ENCODE data around the gene CTAG1A.
"Not testable (repeated sequence)": the region's sequence is repeated elsewhere in the genome, so short reads cannot be mapped to it uniquely, and the experiment has no call there.

DNA sequence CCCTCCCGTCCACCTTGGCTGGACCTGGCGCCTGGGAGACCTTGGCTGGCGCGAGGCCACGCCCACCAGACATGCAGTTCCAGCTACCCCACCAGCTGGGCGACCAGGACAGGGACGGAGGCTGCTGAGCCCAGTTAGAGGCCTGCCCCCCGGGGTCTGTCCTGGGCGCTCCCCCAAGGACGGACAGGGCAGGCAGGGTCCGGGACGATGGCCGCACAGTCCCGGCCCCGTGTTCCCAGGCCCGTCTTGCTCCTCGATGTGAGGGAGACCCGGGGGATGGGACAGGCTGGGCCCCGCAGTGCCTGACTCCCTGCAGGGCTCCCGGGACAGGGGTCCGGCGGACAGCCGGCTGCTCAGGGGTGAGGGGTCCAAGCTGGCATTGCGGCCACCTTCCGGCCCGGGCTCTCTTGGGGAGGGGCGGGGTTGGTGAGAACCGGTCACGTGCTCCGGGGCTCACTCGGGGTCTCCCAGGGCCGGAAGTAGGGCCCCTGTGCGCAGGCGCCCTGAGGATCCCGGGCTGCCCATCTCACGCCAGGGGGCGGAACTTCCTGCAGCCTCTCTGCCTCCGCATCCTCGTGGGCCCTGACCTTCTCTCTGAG is at the start of gene CTAG1A:
- TF ChIP-seq, protein P1, sequence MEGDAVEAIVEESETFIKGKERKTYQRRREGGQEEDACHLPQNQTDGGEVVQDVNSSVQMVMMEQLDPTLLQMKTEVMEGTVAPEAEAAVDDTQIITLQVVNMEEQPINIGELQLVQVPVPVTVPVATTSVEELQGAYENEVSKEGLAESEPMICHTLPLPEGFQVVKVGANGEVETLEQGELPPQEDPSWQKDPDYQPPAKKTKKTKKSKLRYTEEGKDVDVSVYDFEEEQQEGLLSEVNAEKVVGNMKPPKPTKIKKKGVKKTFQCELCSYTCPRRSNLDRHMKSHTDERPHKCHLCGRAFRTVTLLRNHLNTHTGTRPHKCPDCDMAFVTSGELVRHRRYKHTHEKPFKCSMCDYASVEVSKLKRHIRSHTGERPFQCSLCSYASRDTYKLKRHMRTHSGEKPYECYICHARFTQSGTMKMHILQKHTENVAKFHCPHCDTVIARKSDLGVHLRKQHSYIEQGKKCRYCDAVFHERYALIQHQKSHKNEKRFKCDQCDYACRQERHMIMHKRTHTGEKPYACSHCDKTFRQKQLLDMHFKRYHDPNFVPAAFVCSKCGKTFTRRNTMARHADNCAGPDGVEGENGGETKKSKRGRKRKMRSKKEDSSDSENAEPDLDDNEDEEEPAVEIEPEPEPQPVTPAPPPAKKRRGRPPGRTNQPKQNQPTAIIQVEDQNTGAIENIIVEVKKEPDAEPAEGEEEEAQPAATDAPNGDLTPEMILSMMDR (IDR thresholded peaks at IDR 0.05): not testable (repeated sequence)
- TF ChIP-seq POLR2AphosphoS5 (IDR thresholded peaks at IDR 0.05): not testable (repeated sequence)

All from sigmoid colon (tissue), 4 donors.